Fibroblast of lung (primary cell): ENCODE results near the gene SORT1. TPM values are rescaled to one million over a fixed set of nuclear protein-coding genes. Genes with fewer than 3 reads are reported as not detected.

Experiments used
- DNase-seq, 2 donors: peaks; one replicate each; pipeline versions ENCODE4 v3.0.0 to v3.0.0-alpha.2; 2010; ENCODE audit warnings: low read depth in 2 of 2
- H2AFZ ChIP-seq: 2 replicates; pipeline ENCODE4 v1.5.1; 2012; ENCODE audit warnings: low read length, control low read depth, inconsistent platforms
- H3K27ac ChIP-seq: 2 replicates; pipeline ENCODE4 v1.5.1; 2011; ENCODE audit warnings: low read length, control low read depth; ENCODE audit not compliant: insufficient read depth
- H3K27me3 ChIP-seq: 2 replicates; pipeline ENCODE4 v1.5.1; 2011; ENCODE audit warnings: mild to moderate bottlenecking, low read length; ENCODE audit not compliant: control insufficient read depth, insufficient read depth
- H3K36me3 ChIP-seq: 2 replicates; pipeline ENCODE4 v1.5.1; 2011; ENCODE audit warnings: low read length; ENCODE audit not compliant: control insufficient read depth, insufficient read depth
- H3K4me1 ChIP-seq: 2 replicates; pipeline ENCODE4 v1.5.1; 2011; ENCODE audit warnings: low read length; ENCODE audit not compliant: control insufficient read depth, insufficient read depth; ENCODE audit errors: extremely low read depth
- H3K4me2 ChIP-seq: 2 replicates; pipeline ENCODE4 v1.5.1; 2011; ENCODE audit warnings: low read length, control low read depth; ENCODE audit not compliant: insufficient read depth; ENCODE audit errors: extremely low read depth
- H3K4me3 ChIP-seq, 4 experiments: fragments of 200-600 bp in 1 of 4; sonication (generic) in 1 of 4; replicated peaks in 1 of 4; 2 replicates each; pipeline ENCODE4 v1.5.1; 2011 to 2016; ENCODE audit warnings: low read length in 4 of 4, low read depth in 3 of 4, mild to moderate bottlenecking in 3 of 4, control low read depth in 2 of 4, inconsistent platforms in 1 of 4, mixed read lengths in 1 of 4; ENCODE audit not compliant: insufficient read depth in 1 of 4; ENCODE audit errors: control extremely low read depth in 1 of 4
- H3K79me2 ChIP-seq: 2 replicates; pipeline ENCODE4 v1.5.1; 2012; ENCODE audit warnings: mild to moderate bottlenecking, low read length, inconsistent platforms; ENCODE audit not compliant: control insufficient read depth, insufficient read depth
- H3K9ac ChIP-seq: 2 replicates; pipeline ENCODE4 v1.5.1; 2011; ENCODE audit warnings: mild to moderate bottlenecking, low read length, control low read depth; ENCODE audit not compliant: insufficient read depth
- H3K9me3 ChIP-seq: 2 replicates; pipeline ENCODE4 v1.5.1; 2012; ENCODE audit warnings: low read depth, low read length; ENCODE audit not compliant: control insufficient read depth, insufficient read depth
- H4K20me1 ChIP-seq: 2 replicates; pipeline ENCODE4 v1.5.1; 2011; ENCODE audit warnings: low read length; ENCODE audit not compliant: control insufficient read depth, insufficient read depth; ENCODE audit errors: extremely low read depth
- EZH2 ChIP-seq: IDR thresholded peaks from 2 replicates; pipeline ENCODE4 v1.5.1; 2012; ENCODE audit warnings: low read length, control low read depth, mild to moderate bottlenecking; ENCODE audit errors: missing control alignments
- polyA plus RNA-seq, 2 donors: library from polyadenylated mRNA; depleted of rRNA in 1 of 2; stranded (reverse) in 1 of 2; unstranded in 1 of 2; fragments of >200 nt; gene quantifications; 2 replicates each; pipeline ENCODE4 v1.2.1, GENCODE V29; 2011 to 2012; ENCODE audit warnings: missing spikeins in 1 of 2
- total RNA-seq: library from RNA; depleted of rRNA; stranded (reverse); fragments of >200 nt; gene quantifications from 2 replicates; pipeline ENCODE4 v1.2.1, GENCODE V29; 2014
- TF ChIP-seq, protein P1 (sequence below), 2 donors: IDR thresholded peaks in 1 of 2; conservative IDR thresholded peaks in 1 of 2; 1 replicate in 1 of 2; 2 replicates in 1 of 2; pipeline ENCODE4 v1.5.1; 2011 to 2012; ENCODE audit warnings: low read length in 2 of 2, control low read depth in 1 of 2, inconsistent platforms in 1 of 2, low read depth in 1 of 2, mild to moderate bottlenecking in 1 of 2

SORT1 gene
- total and polyA plus RNA-seq, 2 donors (not counting 1 experiment from before 2014, with no cell fraction given): 27.5 to 37.5 TPM

DNA sequence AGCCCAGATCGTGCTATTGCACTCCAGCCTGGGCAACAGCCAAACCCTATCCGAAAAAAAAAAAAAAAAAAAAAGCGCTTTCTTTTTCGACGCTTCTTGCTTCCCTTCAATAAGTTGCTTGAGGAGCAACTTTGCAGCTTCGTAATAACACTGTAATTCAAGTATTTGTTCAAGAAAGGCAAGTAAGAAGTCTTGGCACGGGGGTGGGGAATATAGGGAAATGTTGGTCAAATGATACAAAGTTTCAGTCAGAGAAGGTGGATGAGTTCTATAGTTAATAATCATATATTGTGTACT lies 29.4 kb upstream of the SORT1 start:
- H4K20me1 ChIP-seq: no peaks in the 10 kb centered on the region
- no peaks in the 10 kb centered on the region for H3K36me3 ChIP-seq
- H3K4me3 ChIP-seq: peak overlapping the region; percentile 74 to 93 (median 89)
- H3K27ac ChIP-seq: peak overlapping the region; percentile 93
- H3K27me3 ChIP-seq: no peaks in the 10 kb centered on the region
- peak overlapping the region; percentile 2 for H2AFZ ChIP-seq
- peaks cover 4% of the 10 kb centered on the region for H3K4me1 ChIP-seq
- no peaks in the 10 kb centered on the region for H3K9me3 ChIP-seq
- DNase-seq: no peak
- peaks cover 40% of the 10 kb centered on the region for H3K79me2 ChIP-seq
- H3K4me2 ChIP-seq: peak overlapping the region; percentile 61
- no peak for TF ChIP-seq EZH2
- TF ChIP-seq, protein P1, sequence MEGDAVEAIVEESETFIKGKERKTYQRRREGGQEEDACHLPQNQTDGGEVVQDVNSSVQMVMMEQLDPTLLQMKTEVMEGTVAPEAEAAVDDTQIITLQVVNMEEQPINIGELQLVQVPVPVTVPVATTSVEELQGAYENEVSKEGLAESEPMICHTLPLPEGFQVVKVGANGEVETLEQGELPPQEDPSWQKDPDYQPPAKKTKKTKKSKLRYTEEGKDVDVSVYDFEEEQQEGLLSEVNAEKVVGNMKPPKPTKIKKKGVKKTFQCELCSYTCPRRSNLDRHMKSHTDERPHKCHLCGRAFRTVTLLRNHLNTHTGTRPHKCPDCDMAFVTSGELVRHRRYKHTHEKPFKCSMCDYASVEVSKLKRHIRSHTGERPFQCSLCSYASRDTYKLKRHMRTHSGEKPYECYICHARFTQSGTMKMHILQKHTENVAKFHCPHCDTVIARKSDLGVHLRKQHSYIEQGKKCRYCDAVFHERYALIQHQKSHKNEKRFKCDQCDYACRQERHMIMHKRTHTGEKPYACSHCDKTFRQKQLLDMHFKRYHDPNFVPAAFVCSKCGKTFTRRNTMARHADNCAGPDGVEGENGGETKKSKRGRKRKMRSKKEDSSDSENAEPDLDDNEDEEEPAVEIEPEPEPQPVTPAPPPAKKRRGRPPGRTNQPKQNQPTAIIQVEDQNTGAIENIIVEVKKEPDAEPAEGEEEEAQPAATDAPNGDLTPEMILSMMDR (conservative IDR thresholded peaks at IDR 0.05 in 1 of 2, IDR thresholded peaks at IDR 0.05 in 1 of 2; ENCODE audit: low read depth in 1 of 2, low read length in 2 of 2): no peak
- H3K9ac ChIP-seq: peak overlapping the region; percentile 16

DNA sequence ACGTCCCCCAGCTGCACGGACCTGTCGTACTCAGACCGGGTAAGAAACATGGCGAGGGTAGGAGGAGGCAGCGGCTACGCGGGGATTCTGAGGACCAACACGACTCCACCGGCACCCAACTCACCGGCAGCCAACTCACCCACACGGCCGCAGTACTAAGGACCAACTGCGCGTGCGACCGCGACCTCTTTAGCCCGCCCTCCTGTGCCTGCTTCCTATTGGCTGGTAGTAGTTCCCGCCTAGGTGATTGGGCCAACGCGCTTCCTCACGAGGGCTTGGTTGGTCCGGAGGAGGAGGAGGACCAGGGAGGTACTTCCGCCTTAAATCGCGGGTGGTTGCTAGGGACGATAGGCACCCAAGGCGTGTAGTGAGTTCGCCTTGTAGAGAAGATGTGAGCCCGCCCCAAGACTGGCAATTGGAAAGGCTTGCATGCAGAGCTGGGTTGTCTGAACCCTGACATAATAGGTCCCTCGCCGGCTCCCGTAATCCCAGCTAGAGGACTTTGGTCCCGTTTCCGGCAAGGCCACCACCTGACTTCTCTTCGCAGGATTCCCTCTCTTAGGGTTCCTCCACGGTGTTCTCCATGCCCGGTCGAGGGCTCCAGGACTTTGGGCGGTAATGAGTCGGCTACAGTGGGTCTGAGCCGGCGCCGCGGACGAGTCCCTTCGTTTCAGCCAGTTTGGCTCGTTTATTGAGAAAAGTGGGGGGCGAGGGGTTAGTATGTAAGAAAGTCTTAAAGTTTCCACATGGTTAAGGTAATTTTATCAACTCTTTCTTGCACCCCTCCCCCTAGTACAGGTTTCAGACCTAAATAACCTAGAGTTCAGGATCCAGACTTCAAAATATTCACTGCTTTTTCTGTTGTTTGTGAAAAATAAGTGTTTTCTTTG lies 28.8 kb upstream of the SORT1 start, which contains the start of gene PSMA5:
Gene PSMA5, minus strand, starts transcription at position 168 of the 890 bp plus-strand sequence. Its CDS starts 118 bp downstream, at position 50.
- Histone ChIP-seq H3K27me3 (no peaks in the 10 kb centered on the region), H3K4me3 (peak within 1 kb of the TSS; percentile 74 to 93 (median 89)), H3K9ac (peak within 1 kb of the TSS; percentile 89), H2AFZ (peak within 1 kb of the TSS; percentile 27), H4K20me1 (no peaks in the 10 kb centered on the region), H3K27ac (peak within 1 kb of the TSS; percentile 93), H3K36me3 (no peaks in the 10 kb centered on the region), H3K79me2 (peaks cover 46% of the 10 kb centered on the region), H3K4me2 (peak within 1 kb of the TSS; percentile 95), H3K4me1 (peaks cover 3% of the 10 kb centered on the region), H3K9me3 (no peaks in the 10 kb centered on the region)
- DNase-seq: peak; percentile 99 to 100
- no peak for TF ChIP-seq EZH2
- TF ChIP-seq, protein P1 (conservative IDR thresholded peaks at IDR 0.05 in 1 of 2, IDR thresholded peaks at IDR 0.05 in 1 of 2; ENCODE audit: low read depth in 1 of 2, low read length in 2 of 2): no peak

DNA sequence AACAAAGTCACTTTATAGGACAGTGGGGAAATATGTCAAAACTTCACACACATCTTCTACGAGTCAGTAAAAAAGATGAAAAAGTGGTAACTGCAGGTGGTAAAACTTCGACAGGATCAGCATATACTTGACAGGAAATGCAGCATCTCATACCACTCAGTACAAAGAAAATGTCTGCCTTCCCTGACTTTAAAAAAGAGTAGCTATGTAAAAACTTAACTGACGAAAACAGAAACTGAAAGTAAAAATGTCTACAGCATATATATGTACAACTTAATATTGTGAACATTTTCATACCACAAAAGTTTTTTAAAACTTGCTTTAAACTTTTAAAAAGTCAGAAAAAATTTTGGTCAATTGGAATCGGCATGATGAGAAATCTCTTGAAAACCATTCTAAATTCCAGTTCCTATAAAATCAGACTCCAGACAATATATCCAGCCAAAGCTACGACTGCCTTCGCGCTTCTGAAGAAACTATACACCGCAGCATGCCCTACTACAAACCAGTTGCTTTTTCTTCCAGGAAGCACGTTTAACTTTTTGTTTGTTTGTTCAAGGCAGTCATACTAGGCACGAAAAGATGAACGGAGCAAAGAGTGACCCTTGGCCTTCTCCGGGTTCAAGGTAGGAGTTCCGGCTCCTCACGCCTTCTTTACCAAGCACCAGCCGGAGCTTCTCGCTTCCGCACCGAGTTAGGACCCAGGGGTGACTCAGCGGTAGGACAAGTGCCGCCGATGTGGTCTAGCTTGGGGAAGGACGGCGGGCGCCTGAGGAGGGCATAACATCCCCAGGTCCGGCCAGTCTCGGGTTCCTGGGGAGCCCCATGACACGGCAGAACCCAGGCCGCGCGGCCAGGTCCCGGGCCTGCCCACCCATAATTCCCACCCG lies 27.9 kb upstream of the SORT1 start:
- H3K79me2 ChIP-seq: peaks cover 49% of the 10 kb centered on the region
- H3K27me3 ChIP-seq: no peaks in the 10 kb centered on the region
- peak overlapping the region; percentile 89 for H3K9ac ChIP-seq
- peak; percentile 50 to 54 for DNase-seq
- H3K36me3 ChIP-seq: peaks cover 5% of the 10 kb centered on the region
- no peaks in the 10 kb centered on the region for H4K20me1 ChIP-seq
- no peak overlapping the region for H2AFZ ChIP-seq
- H3K4me3 ChIP-seq: peak overlapping the region; percentile 74 to 93 (median 89)
- peaks cover 3% of the 10 kb centered on the region for H3K4me1 ChIP-seq
- H3K27ac ChIP-seq: peak overlapping the region; percentile 93
- H3K4me2 ChIP-seq: peak overlapping the region; percentile 95
- H3K9me3 ChIP-seq: no peaks in the 10 kb centered on the region
- TF ChIP-seq, protein P1 (conservative IDR thresholded peaks at IDR 0.05 in 1 of 2, IDR thresholded peaks at IDR 0.05 in 1 of 2; ENCODE audit: low read depth in 1 of 2, low read length in 2 of 2): no peak
- no peak for TF ChIP-seq EZH2
